K562 treated with DMSO at 1 percent for 24 hours (cell line): ENCODE measurements around the gene NSD1. TPM values are rescaled to one million over a fixed set of nuclear protein-coding genes. Genes with fewer than 3 reads are reported as not detected.

Experiments
- total RNA-seq: library from RNA; unstranded; fragments of 300-600 nt; gene quantifications from 2 replicates; pipeline ENCODE4 v1.2.3, GENCODE V29; 2022; ENCODE audit warnings: low read depth; ENCODE audit not compliant: insufficient read depth

NSD1 gene, protein sequence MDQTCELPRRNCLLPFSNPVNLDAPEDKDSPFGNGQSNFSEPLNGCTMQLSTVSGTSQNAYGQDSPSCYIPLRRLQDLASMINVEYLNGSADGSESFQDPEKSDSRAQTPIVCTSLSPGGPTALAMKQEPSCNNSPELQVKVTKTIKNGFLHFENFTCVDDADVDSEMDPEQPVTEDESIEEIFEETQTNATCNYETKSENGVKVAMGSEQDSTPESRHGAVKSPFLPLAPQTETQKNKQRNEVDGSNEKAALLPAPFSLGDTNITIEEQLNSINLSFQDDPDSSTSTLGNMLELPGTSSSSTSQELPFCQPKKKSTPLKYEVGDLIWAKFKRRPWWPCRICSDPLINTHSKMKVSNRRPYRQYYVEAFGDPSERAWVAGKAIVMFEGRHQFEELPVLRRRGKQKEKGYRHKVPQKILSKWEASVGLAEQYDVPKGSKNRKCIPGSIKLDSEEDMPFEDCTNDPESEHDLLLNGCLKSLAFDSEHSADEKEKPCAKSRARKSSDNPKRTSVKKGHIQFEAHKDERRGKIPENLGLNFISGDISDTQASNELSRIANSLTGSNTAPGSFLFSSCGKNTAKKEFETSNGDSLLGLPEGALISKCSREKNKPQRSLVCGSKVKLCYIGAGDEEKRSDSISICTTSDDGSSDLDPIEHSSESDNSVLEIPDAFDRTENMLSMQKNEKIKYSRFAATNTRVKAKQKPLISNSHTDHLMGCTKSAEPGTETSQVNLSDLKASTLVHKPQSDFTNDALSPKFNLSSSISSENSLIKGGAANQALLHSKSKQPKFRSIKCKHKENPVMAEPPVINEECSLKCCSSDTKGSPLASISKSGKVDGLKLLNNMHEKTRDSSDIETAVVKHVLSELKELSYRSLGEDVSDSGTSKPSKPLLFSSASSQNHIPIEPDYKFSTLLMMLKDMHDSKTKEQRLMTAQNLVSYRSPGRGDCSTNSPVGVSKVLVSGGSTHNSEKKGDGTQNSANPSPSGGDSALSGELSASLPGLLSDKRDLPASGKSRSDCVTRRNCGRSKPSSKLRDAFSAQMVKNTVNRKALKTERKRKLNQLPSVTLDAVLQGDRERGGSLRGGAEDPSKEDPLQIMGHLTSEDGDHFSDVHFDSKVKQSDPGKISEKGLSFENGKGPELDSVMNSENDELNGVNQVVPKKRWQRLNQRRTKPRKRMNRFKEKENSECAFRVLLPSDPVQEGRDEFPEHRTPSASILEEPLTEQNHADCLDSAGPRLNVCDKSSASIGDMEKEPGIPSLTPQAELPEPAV (N-terminal part only)
- 11.6 and 12.3 TPM in 2 replicates for total RNA-seq

DNA sequence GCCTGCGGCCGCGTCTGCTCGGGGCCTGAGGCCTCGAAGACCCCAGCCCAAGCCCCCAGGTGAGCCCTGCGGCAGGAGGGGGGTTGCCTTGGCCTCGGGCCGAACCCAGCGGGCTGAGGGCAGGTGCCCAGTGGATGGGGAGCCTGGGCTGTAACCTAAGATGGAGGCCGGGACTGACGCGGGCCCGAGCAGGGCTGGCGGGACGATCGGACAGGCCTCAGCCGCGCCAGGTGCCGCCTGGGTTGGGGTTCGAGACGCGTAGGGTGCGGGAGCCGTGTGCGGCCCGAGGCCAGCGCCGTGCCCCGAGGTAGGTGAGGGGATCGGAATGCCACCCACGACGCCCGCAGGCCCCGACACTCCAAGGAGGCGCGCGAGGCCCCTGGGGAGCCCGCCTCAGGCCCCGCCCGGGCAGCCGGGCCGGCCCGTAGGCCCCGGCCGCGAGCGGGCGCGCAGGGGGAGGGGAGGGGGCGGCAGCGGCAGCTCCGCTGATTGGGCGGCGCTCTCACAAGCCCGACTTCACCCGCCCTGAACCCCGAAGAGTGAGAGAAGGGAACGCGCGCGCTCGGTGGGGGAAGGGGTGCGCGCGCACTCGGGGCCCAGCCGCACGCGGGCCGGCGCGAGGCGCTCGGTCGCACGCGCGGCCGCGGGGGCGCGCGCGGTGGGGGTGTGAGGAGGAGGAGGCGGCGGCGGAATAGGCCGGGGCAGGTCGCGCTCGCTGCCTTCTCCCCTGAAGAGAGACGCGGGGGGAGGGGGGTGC, at the start of gene NSD1:
NSD1 (plus strand) TSS at position 678 of the 757 bp plus-strand sequence. CDS start 1,331 bp downstream, outside the sequence.

DNA sequence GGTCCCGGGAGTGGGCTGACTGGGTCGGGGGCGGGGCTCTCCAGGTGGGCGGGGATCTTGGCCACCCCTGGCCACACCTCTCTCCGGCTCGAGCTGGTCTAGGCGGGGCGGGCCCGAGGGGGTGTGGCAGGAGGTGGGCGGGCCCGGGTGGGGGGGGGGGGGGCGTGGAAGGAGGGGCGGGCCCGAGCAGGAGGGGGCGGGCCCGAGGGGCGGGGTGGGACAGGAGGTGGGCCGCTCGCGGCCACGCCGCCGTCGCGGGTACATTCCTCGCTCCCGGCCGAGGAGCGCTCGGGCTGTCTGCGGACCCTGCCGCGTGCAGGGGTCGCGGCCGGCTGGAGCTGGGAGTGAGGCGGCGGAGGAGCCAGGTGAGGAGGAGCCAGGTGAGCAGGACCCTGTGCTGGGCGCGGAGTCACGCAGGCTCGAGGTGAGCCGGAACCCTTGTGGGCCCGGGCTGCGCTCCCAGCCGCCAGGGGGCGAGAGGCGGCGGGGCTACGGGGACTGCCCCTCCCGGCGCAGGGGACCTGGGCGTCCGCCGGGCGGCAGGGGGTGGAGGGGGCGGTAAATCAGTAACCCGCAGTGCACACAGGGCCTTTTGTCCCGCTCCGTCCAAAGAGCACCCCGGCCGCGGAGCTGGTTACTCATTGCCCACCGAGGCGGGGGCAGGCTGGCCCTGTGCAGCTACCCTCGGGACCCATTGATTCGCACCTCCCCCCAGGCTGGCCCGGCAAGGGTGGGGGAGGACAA, 46.7 kb upstream of the NSD1 start, which contains the start of gene FGFR4:
FGFR4 (plus strand) TSS at position 262 of the 744 bp plus-strand sequence. CDS start 2,688 bp downstream, outside the sequence.

DNA sequence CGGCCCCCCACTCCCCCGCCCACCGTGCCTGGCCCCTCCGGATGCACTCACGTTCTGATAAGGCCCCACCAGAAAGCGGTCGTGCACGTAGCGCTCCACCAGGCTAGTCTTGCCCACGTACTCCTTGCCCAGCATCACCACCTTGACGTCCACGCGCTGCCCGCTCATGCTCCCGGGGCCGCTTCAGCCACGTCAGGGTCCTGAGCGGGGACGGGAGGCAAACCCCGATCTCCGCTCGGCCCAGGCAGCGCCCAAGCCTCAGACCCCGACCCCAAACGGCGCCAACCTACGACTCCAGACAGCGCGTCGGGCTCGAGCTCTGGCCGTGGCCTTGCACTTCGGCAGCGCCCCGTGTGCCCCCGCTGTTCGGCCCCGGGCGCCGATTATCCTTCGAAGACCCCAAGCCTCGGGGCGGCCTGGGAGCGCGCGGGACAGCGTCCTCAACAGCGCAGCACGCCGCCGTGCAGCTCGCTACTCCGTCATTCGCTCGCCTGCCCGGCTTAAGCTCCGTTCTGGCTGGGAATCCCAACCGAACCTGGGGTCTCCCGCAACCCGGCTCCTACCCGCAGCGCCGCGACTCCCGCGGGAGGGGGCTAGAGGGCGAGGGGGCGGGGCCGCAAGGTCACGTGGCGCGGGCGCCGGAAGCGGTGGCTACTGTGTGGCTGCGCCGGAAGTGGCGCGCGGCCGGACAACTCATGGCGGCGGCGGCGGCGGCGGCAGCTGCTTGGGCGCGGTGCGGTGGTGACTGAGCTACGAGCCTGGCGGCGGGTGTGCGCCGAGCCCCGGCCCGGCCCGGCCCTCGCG, 169.8 kb downstream of the NSD1 start, which contains the start of the genes PRELID1 and RAB24:
PRELID1 (plus strand) TSS at position 679 of the 804 bp plus-strand sequence. CDS start 187 bp downstream, outside the sequence.
RAB24 (minus strand) TSS at position 599 of the 804 bp plus-strand sequence; CDS start at position 168, 431 bp downstream.

DNA sequence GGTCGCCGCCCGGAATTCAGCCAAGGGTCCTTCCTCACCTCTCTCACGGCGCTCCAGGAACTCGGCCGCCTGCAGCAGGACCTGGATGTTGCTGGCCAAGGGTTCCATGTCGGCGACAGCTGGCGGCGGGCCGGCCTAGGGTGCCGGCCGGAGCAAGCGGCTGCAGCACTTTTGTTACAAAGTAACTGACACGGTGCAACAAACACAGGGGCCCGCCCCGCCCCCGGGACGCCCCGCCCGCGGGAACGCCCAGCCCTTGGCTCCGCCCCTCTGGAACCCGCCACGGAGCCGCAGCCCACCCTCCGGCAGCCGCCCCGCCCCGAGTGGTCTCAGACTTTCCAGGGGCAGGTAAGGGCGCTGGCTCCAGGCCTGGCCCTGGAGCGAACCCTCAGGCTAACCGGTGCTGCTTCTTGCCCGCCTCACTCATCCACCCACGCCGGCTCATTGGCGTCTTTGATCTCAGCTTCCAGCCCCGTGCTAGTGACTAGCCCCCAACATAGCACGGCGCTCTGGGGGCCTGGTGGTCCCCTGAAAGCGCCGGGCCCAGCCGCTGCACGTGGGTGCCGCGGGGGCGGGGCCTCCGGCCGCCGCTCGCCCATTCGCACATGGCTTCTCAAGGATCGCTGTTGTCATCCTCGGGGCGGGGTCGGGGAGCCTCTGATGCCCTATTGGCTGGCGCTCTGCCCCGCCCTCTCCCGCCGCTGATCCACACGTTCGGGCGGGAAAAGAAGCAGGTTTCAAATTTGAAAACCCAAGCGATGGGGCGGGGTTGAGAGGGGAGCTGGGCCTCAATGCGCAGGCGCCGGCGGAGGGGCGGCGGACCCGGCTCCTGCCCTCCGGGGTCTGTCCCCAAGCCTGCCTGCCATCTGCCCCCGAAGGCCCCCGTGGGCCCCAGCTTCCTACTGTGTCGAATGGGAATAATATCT, 178.4 kb downstream of the NSD1 start, which contains the start of gene MXD3:
MXD3 (minus strand) TSS at position 176 of the 926 bp plus-strand sequence; CDS start at position 108, 68 bp downstream.

Other genes with a start within 250 kb of the NSD1 start
- gene HK3, start 234.4 kb upstream of the NSD1 start, total RNA-seq, result not detected in 2 replicates
- 20.5 and 21.9 TPM in 2 replicates for gene UIMC1, start 127.0 kb upstream of the NSD1 start, total RNA-seq
- gene ZNF346, start 111.1 kb upstream of the NSD1 start, total RNA-seq, result 27.7 and 28.1 TPM in 2 replicates
- gene FGFR4, start 46.9 kb upstream of the NSD1 start, total RNA-seq, result 10.2 and 11.2 TPM in 2 replicates
- 65.7 and 72.5 TPM in 2 replicates for gene RAB24, start 169.9 kb downstream of the NSD1 start, total RNA-seq
- 251 and 270 TPM in 2 replicates for gene PRELID1, start 170.0 kb downstream of the NSD1 start, total RNA-seq
- 58.8 and 72.8 TPM in 2 replicates for gene MXD3, start 178.1 kb downstream of the NSD1 start, total RNA-seq
- 426 and 497 TPM in 2 replicates for gene LMAN2, start 217.9 kb downstream of the NSD1 start, total RNA-seq
- gene RGS14, start 224.2 kb downstream of the NSD1 start, total RNA-seq, result 81.9 and 107 TPM in 2 replicates